ENCODE data around the gene ABCA6.

Gene ABCA6

GRCh38 chr17:69084911-69085310 is 56.8 kb downstream of the ABCA6 start:
- no peaks in the 10 kb centered on the region for H3K79me1 ChIP-seq (ENCODE audit: low read depth, low read length)
- H3K4me3 ChIP-seq (ENCODE audit: low read length in 2 of 2) = no peak overlapping the region
- DNase-seq (ENCODE audit: low spot score) = peak; percentile 11
- no peak overlapping the region for H2AK5ac ChIP-seq (ENCODE audit: low read depth, low read length)
- no peaks in the 10 kb centered on the region for H3K4me1 ChIP-seq (ENCODE audit: control insufficient read depth in 2 of 2, insufficient read depth in 1 of 2, low read depth in 1 of 2, low read length in 2 of 2)
- H3K9ac ChIP-seq (ENCODE audit: low read depth, low read length, poor library complexity) = no peak overlapping the region
- no peak overlapping the region for H2BK120ac ChIP-seq (ENCODE audit: low read depth, low read length)
- H3K36me3 ChIP-seq (replicated peaks in 1 of 2; ENCODE audit: control insufficient read depth in 2 of 2, insufficient read depth in 2 of 2, low read length in 2 of 2) = no peaks in the 10 kb centered on the region
- H3K9me3 ChIP-seq (replicated peaks in 1 of 2; ENCODE audit: control insufficient read depth in 2 of 2, insufficient read depth in 1 of 2, low read depth in 1 of 2, low read length in 2 of 2) = peaks cover 3% of the 10 kb centered on the region in 2 donors
- H3K23ac ChIP-seq (ENCODE audit: low read depth, low read length, poor library complexity) = no peak overlapping the region
- H3K27ac ChIP-seq (replicated peaks; ENCODE audit: low read length) = no peak overlapping the region
- no peak overlapping the region for H2BK5ac ChIP-seq (ENCODE audit: low read length)
- H4K8ac ChIP-seq (ENCODE audit: low read depth, low read length) = no peak overlapping the region
- no peak overlapping the region for H3K14ac ChIP-seq (ENCODE audit: low read length)
- H2BK12ac ChIP-seq (ENCODE audit: low read length) = no peak overlapping the region
- H3K4me2 ChIP-seq (ENCODE audit: insufficient read depth, low read length, poor library complexity, severe bottlenecking) = no peak overlapping the region
- no peak overlapping the region for H2BK15ac ChIP-seq (ENCODE audit: low read length)
- H3K27me3 ChIP-seq (ENCODE audit: control insufficient read depth in 3 of 3, insufficient read depth in 3 of 3, low read depth in 1 of 3, low read length in 3 of 3) = no peaks in the 10 kb centered on the region
- H4K91ac ChIP-seq (ENCODE audit: low read depth, low read length, poor library complexity) = no peak overlapping the region
- no peak overlapping the region for H3K4ac ChIP-seq (ENCODE audit: low read length)
- WGBS, 2 donors (ENCODE audit: extremely low coverage in 2 of 2, insufficient read length in 2 of 2, insufficient replicate concordance in 1 of 2) = no CpG with 5 or more reads among the region's 13 CpGs
- H3K18ac ChIP-seq (ENCODE audit: low read length) = no peak overlapping the region
- no peak overlapping the region for H2AFZ ChIP-seq (ENCODE audit: low read length)

GRCh38 chr17:69082696-69083095 is 59.0 kb downstream of the ABCA6 start:
- Histone ChIP-seq H3K79me1 (ENCODE audit: low read depth, low read length) (no peaks in the 10 kb centered on the region), H4K8ac (ENCODE audit: low read depth, low read length) (no peak overlapping the region), H4K91ac (ENCODE audit: low read depth, low read length, poor library complexity) (no peak overlapping the region), H3K4me1 (ENCODE audit: control insufficient read depth in 2 of 2, insufficient read depth in 1 of 2, low read depth in 1 of 2, low read length in 2 of 2) (no peaks in the 10 kb centered on the region), H3K36me3 (replicated peaks in 1 of 2; ENCODE audit: control insufficient read depth in 2 of 2, insufficient read depth in 2 of 2, low read length in 2 of 2) (no peaks in the 10 kb centered on the region), H3K14ac (ENCODE audit: low read length) (no peak overlapping the region), H2AK5ac (ENCODE audit: low read depth, low read length) (no peak overlapping the region), H3K4ac (ENCODE audit: low read length) (no peak overlapping the region), H3K4me3 (ENCODE audit: low read length in 2 of 2) (no peak overlapping the region), H3K4me2 (ENCODE audit: insufficient read depth, low read length, poor library complexity, severe bottlenecking) (no peak overlapping the region), H3K18ac (ENCODE audit: low read length) (no peak overlapping the region), H2BK5ac (ENCODE audit: low read length) (no peak overlapping the region), H3K9me3 (replicated peaks in 1 of 2; ENCODE audit: control insufficient read depth in 2 of 2, insufficient read depth in 1 of 2, low read depth in 1 of 2, low read length in 2 of 2) (peaks cover 3% of the 10 kb centered on the region in 2 donors), H2BK120ac (ENCODE audit: low read depth, low read length) (no peak overlapping the region), H2AFZ (ENCODE audit: low read length) (no peak overlapping the region), H2BK15ac (ENCODE audit: low read length) (no peak overlapping the region), H3K9ac (ENCODE audit: low read depth, low read length, poor library complexity) (no peak overlapping the region), H2BK12ac (ENCODE audit: low read length) (no peak overlapping the region), H3K23ac (ENCODE audit: low read depth, low read length, poor library complexity) (no peak overlapping the region), H3K27me3 (ENCODE audit: control insufficient read depth in 3 of 3, insufficient read depth in 3 of 3, low read depth in 1 of 3, low read length in 3 of 3) (no peaks in the 10 kb centered on the region), H3K27ac (replicated peaks; ENCODE audit: low read length) (no peak overlapping the region)
- DNase-seq (ENCODE audit: low spot score) = no peak
- WGBS, 2 donors (ENCODE audit: extremely low coverage in 2 of 2, insufficient read length in 2 of 2, insufficient replicate concordance in 1 of 2) = no CpG with 5 or more reads among the region's 2 CpGs

GRCh38 chr17:69078864-69079263 is 62.8 kb downstream of the ABCA6 start:
- no peaks in the 10 kb centered on the region for H3K27me3 ChIP-seq (ENCODE audit: control insufficient read depth in 3 of 3, insufficient read depth in 3 of 3, low read depth in 1 of 3, low read length in 3 of 3)
- no peak overlapping the region for H2BK15ac ChIP-seq (ENCODE audit: low read length)
- no peak overlapping the region for H4K8ac ChIP-seq (ENCODE audit: low read depth, low read length)
- H3K4me2 ChIP-seq (ENCODE audit: insufficient read depth, low read length, poor library complexity, severe bottlenecking) = no peak overlapping the region
- no peak overlapping the region for H3K18ac ChIP-seq (ENCODE audit: low read length)
- no peak overlapping the region for H3K27ac ChIP-seq (replicated peaks; ENCODE audit: low read length)
- no peak overlapping the region for H2AK5ac ChIP-seq (ENCODE audit: low read depth, low read length)
- no peak for DNase-seq (ENCODE audit: low spot score)
- no peak overlapping the region for H3K23ac ChIP-seq (ENCODE audit: low read depth, low read length, poor library complexity)
- no peak overlapping the region for H2BK120ac ChIP-seq (ENCODE audit: low read depth, low read length)
- H3K9me3 ChIP-seq (replicated peaks in 1 of 2; ENCODE audit: control insufficient read depth in 2 of 2, insufficient read depth in 1 of 2, low read depth in 1 of 2, low read length in 2 of 2) = peaks cover 3% of the 10 kb centered on the region in 2 donors
- no peak overlapping the region for H2BK12ac ChIP-seq (ENCODE audit: low read length)
- no peak overlapping the region for H3K14ac ChIP-seq (ENCODE audit: low read length)
- no peak overlapping the region for H2AFZ ChIP-seq (ENCODE audit: low read length)
- no peaks in the 10 kb centered on the region for H3K36me3 ChIP-seq (replicated peaks in 1 of 2; ENCODE audit: control insufficient read depth in 2 of 2, insufficient read depth in 2 of 2, low read length in 2 of 2)
- no peaks in the 10 kb centered on the region for H3K4me1 ChIP-seq (ENCODE audit: control insufficient read depth in 2 of 2, insufficient read depth in 1 of 2, low read depth in 1 of 2, low read length in 2 of 2)
- no peak overlapping the region for H4K91ac ChIP-seq (ENCODE audit: low read depth, low read length, poor library complexity)
- H3K79me1 ChIP-seq (ENCODE audit: low read depth, low read length) = no peaks in the 10 kb centered on the region
- no peak overlapping the region for H3K4ac ChIP-seq (ENCODE audit: low read length)
- H3K4me3 ChIP-seq (ENCODE audit: low read length in 2 of 2) = no peak overlapping the region
- H2BK5ac ChIP-seq (ENCODE audit: low read length) = no peak overlapping the region
- no peak overlapping the region for H3K9ac ChIP-seq (ENCODE audit: low read depth, low read length, poor library complexity)

- no peaks in the 10 kb centered on the region for H3K36me3 ChIP-seq (replicated peaks in 1 of 2; ENCODE audit: control insufficient read depth in 2 of 2, insufficient read depth in 2 of 2, low read length in 2 of 2)
- no peak overlapping the region for H2BK5ac ChIP-seq (ENCODE audit: low read length)
- H3K4me3 ChIP-seq (ENCODE audit: low read length in 2 of 2) = no peak overlapping the region
- H3K27ac ChIP-seq (replicated peaks; ENCODE audit: low read length) = no peak overlapping the region
- no peak for DNase-seq (ENCODE audit: low spot score)
- no peak overlapping the region for H3K4ac ChIP-seq (ENCODE audit: low read length)
- H3K23ac ChIP-seq (ENCODE audit: low read depth, low read length, poor library complexity) = no peak overlapping the region
- H4K8ac ChIP-seq (ENCODE audit: low read depth, low read length) = no peak overlapping the region
- no peaks in the 10 kb centered on the region for H3K27me3 ChIP-seq (ENCODE audit: control insufficient read depth in 3 of 3, insufficient read depth in 3 of 3, low read depth in 1 of 3, low read length in 3 of 3)
- H3K79me1 ChIP-seq (ENCODE audit: low read depth, low read length) = no peaks in the 10 kb centered on the region
- H3K9me3 ChIP-seq (replicated peaks in 1 of 2; ENCODE audit: control insufficient read depth in 2 of 2, insufficient read depth in 1 of 2, low read depth in 1 of 2, low read length in 2 of 2) = no peaks in the 10 kb centered on the region
- no peak overlapping the region for H3K14ac ChIP-seq (ENCODE audit: low read length)
- H2AK5ac ChIP-seq (ENCODE audit: low read depth, low read length) = no peak overlapping the region
- H2BK12ac ChIP-seq (ENCODE audit: low read length) = no peak overlapping the region
- no peak overlapping the region for H4K91ac ChIP-seq (ENCODE audit: low read depth, low read length, poor library complexity)
- H3K9ac ChIP-seq (ENCODE audit: low read depth, low read length, poor library complexity) = no peak overlapping the region
- no peak overlapping the region for H2BK15ac ChIP-seq (ENCODE audit: low read length)
- no peaks in the 10 kb centered on the region for H3K4me1 ChIP-seq (ENCODE audit: control insufficient read depth in 2 of 2, insufficient read depth in 1 of 2, low read depth in 1 of 2, low read length in 2 of 2)
- H3K18ac ChIP-seq (ENCODE audit: low read length) = no peak overlapping the region
- no peak overlapping the region for H2AFZ ChIP-seq (ENCODE audit: low read length)
- no peak overlapping the region for H2BK120ac ChIP-seq (ENCODE audit: low read depth, low read length)
- H3K4me2 ChIP-seq (ENCODE audit: insufficient read depth, low read length, poor library complexity, severe bottlenecking) = no peak overlapping the region
These were observed 65.9 kb downstream of the ABCA6 start for GRCh38 chr17:69075823-69076222.

Data from neuronal stem cell (in vitro differentiated cells).